GM12891 (cell line): ENCODE data around the gene FMOD.

ENCODE experiments used
- DNase-seq: peaks from one replicate; pipeline ENCODE4 v3.0.0; 2011; ENCODE audit warnings: low spot score; ENCODE audit not compliant: insufficient read length
- FAIRE-seq: peaks from 2 replicates; lab custom pipeline; 2011; peaks lifted over from hg19 to GRCh38; lab: Jason Lieb, UNC
- PAX5 ChIP-seq: IDR thresholded peaks from 2 replicates; pipeline ENCODE4 v1.6.1; 2011; ENCODE audit warnings: low read length, moderate library complexity, mild to moderate bottlenecking; ENCODE audit not compliant: insufficient read depth, severe bottlenecking
- POLR2A ChIP-seq: IDR thresholded peaks from 2 replicates; pipeline ENCODE4 v1.6.1; 2011; ENCODE audit warnings: low read depth, low read length, control low read depth
- POLR2AphosphoS5 ChIP-seq: IDR thresholded peaks from 2 replicates; pipeline ENCODE4 v1.6.1; 2011; ENCODE audit warnings: low read depth, low read length, control low read depth
- POU2F2 ChIP-seq: IDR thresholded peaks from 2 replicates; pipeline ENCODE4 v1.6.1; 2011; ENCODE audit warnings: low read depth, mild to moderate bottlenecking, control low read depth, low read length, moderate library complexity
- SPI1 ChIP-seq: IDR thresholded peaks from 2 replicates; pipeline ENCODE4 v1.6.1; 2011; ENCODE audit warnings: low read depth, low read length, control low read depth
- TAF1 ChIP-seq: IDR thresholded peaks from 2 replicates; pipeline ENCODE4 v1.6.1; 2011; ENCODE audit warnings: low read depth, low read length, control low read depth

The FMOD gene

GRCh38 chr1:203327684-203328457 lies 23.1 kb downstream of the FMOD start:
- peak; percentile 57 for DNase-seq
- FAIRE-seq = peak; percentile 70
- TF ChIP-seq TAF1 (no peak), POU2F2 (no peak; the same call in 1 of the 2 replicates), PAX5 (no peak), SPI1 (no peak), POLR2A (no peak)

GRCh38 chr1:203326830-203327683 lies 23.9 kb downstream of the FMOD start:
- TF ChIP-seq POLR2A (no peak; the same call in 1 of the 2 replicates), POU2F2 (no peak), TAF1 (0 out of 2 replicates have a peak, but pooled peaks have one; percentile 33), SPI1 (0 out of 2 replicates have a peak, but pooled peaks have one; percentile 2)
- FAIRE-seq (peak; percentile 83), DNase-seq (peak; percentile 89)

- DNase-seq = no peak
- peak; percentile 79 for FAIRE-seq
- TF ChIP-seq PAX5 (no peak), POLR2A (no peak), SPI1 (peak; percentile 98)
Measured at GRCh38 chr1:203325418-203326091, 25.4 kb downstream of the FMOD start.

DNA sequence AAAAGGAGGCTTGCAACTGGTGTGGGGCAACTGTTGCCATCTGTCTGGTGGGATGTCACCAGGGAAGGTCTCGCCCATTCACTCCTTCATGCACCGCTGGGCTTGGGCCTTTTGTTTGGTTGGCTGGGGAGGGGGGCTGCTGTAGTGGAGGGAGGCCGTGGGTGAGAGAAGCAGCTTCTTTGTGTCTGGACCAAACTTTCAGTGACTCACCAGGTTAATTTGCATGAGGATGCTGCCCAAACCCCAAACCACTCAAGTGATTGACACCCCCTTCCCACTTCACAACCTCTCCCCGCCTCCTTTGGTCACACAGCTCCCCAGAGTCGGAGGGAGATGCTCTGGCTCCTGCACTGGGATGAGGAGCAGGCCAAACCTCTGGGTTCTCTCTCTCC lies 25.9 kb downstream of the FMOD start:
- DNase-seq = no peak

DNA sequence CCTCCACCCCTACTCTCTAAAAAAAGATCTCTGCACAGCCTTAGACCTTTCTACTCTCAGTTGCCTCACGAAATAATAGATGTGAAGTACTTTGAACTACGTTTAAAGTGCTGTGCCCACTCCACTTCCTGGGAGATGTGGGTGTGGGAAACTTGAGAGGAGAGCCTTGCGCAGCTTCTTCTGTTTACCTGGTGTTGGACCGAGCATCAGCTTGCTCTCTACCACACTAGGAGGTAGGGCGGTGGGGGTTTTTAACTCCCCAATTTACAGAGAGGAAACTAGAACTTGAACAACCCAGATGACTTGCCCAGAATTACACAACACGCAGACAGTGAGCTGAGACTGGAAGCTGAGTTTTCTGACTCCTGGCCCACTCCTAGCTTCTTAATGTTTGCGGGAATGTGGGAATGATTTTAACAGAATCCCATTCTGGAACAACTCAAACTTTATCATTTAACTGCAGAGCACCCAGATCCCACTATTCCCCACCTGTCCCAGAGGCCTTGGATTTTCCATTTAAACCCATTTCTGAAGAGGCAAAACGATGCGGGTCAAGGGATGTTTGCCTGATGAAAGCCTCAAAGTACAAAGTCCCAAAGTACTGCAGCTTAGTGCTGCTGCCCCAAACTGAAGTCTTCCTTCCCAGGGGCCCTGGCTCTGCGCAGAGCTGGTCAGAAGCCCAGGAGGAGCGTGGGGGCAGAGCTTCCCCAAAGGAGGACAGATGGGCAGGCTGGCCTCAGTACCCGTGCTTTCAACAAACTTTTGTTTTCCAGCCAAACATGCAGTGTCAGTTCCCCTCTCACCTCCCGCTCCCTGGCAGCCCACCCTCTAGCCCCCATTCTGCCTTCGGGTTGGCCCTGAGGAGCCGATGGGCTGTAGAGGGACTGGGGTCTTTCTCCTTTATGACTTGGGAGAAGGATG lies 26.6 kb downstream of the FMOD start:
- DNase-seq (no peak), FAIRE-seq (peak; percentile 5)
- no peak for TF ChIP-seq TAF1

More for the DNA sequence above, 25.9 kb downstream of the FMOD start:
- peak; percentile 88 for TF ChIP-seq POLR2AphosphoS5
- peak; percentile 99 for TF ChIP-seq POU2F2
- TF ChIP-seq PAX5 = peak; percentile 84
- no peak for TF ChIP-seq SPI1
- TF ChIP-seq POLR2A = peak; percentile 82
- peak; percentile 71; the same call in 1 of the 2 replicates for TF ChIP-seq TAF1
- peak; percentile 91 for FAIRE-seq

- TF ChIP-seq POLR2AphosphoS5 (no peak), PAX5 (no peak), POU2F2 (no peak), TAF1 (no peak), POLR2A (no peak), SPI1 (no peak)
- FAIRE-seq = no peak
Measured at GRCh38 chr1:203323587-203323986, 27.3 kb downstream of the FMOD start.

GRCh38 chr1:203322500-203323179 lies 28.3 kb downstream of the FMOD start:
- no peak for DNase-seq
- TF ChIP-seq POU2F2 (no peak), POLR2A (no peak), PAX5 (no peak), SPI1 (peak; percentile 50; the same call in 1 of the 2 replicates), TAF1 (no peak), POLR2AphosphoS5 (no peak)
- FAIRE-seq = no peak

More at GRCh38 chr1:203323587-203323986, 27.3 kb downstream of the FMOD start:
- DNase-seq = no peak

DNA sequence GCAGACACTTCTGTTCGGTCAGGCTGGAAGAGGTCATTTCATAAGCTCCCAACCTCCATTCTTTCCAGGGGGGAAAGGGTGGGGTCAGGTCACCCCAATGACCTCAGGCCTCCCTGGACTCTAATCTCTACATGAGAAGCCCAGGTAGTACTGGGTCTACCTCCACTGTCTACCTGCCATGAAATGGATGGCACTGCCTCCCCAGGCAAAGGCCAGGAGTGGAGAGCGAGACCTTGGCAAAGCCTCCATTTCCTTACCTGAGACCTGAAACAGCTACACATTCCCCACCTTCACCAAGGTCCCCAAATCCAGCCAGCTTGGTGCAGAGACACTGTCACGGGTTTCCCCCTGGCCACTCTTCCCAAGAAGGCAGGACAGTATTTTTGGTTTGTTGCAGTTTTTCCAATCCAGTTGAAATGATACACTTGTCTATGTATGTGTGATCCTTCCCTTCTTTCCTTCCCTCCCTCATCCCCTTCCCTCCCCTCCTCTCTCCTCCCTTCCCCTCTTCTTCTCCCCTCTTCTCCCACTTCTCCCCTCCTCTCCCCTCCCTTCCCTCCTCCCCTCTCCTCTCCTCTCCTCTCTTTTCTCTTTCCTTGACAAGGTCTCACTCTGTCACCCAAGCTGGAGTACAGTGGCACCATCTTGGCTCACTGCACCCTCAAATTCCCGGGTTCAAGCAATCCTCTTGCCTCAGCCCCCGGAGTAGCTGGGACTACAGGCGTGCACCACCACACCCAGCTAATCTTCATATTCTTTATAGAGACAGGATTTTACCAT lies 29.5 kb downstream of the FMOD start:
- FAIRE-seq = no peak
- no peak for DNase-seq
- TF ChIP-seq POLR2A (no peak), POLR2AphosphoS5 (no peak), TAF1 (no peak), POU2F2 (no peak), SPI1 (no peak), PAX5 (no peak)
